GM19023 (cell line): Measurements from ENCODE around the gene EHD1.
A peak's percentile ranks its signal among the peaks of the same experiment; 100 is the strongest.

ENCODE experiments used
- ATAC-seq: cut with Tn5 transposase; IDR thresholded peaks from one replicate; pipeline ENCODE4 v1.9.1; 2021; ENCODE audit warnings: mild to moderate bottlenecking, moderate library complexity; ENCODE audit not compliant: unreplicated experiment

The EHD1 gene

DNA sequence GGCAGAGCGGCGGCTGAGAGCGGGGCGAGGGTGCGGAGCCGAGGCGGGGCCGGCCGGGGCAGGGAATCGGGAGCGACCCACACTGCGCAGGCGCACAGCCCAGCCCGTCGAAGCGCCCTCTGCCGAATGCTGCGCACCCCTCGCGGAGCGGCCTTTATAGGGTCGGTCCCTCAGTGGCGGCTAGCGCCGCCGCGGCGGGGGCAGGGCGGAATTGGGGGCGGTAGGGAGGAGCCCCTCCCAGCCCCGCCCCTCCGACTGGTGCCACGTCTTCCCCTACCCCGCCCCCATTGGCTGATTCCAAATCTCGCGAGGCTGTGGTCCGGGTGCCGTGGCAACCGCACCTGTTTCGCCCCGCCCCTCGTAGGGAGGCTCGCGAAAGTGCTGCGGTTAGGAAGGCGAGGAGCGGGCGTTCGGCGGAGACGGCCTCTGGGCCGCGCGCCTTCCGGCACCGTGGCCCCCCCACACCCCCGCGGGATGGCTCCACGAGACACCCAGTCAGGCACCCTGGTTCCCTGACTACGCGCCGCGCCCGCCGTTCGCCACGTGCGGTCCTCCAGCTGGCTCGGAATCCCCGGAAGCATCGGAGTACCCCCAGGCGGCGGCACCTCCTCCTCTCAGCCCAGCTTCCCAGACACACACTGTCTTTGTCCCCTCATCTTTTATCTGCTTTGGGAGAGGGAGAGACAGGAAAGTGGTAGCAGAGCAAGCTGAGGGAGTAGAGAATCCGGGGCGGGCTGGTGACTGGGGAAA lies at the start of gene EHD1:
Gene EHD1, minus strand, starts transcription at position 128 of the 750 bp plus-strand sequence. CDS start 157 bp downstream, outside the sequence.
- peak; percentile 69 for ATAC-seq

DNA sequence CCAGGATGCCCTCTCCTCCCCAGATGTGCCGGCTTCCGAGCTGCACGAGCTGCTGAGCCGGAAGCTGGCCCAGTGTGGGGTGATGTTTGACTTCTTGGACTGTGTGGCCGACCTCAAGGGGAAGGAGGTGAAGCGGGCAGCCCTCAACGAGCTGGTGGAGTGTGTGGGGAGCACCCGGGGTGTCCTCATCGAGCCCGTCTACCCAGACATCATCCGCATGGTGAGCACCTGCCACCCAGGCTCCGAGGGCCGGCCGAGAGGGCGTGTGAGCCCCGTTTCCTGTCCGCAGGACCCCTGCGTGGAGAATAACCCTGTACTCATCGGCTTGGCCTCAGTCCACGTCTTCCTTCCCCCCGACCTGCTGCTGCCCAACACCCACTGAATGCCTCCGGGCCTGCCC lies 48.3 kb upstream of the EHD1 start:
- no peak for ATAC-seq

DNA sequence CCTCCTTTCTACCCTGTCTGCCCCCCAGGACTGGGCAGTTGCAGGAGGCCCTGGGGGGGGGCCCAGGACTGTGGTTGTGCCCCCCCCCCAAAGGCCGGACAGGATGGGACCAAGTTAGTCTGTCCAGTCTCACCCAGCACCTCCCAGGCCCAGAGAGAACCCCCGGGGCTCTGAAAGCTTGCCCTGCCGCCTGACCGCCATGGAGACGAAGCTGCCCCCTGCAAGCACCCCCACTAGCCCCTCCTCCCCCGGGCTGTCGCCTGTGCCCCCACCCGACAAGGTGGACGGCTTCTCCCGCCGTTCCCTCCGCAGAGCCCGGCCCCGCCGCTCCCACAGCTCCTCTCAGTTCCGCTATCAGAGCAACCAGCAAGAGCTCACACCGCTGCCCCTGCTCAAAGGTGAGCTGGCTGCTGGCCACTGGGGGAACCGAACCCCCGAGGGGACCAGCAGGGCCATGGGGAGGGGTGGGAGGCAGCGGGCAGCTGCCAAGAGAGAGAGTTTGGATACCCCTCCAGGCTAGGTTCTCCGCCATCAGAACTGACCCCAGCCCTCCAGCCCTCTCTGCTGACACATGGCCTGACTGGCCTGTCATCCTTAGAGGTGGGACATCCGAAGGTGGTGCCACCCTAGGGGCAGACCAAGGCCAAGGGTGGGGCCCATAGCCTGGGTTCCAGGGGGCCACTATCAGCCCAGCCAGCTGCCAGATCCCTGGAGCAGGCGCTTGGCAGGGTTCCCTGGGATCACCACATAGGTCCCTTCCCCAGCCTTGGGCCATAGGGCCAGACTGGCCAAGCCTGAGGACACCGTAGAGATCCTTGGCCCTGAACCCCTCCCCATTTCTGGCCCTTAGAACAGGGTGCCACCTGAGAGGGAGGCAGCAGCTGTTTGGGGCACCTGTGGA lies 47.4 kb upstream of the EHD1 start:
- no peak for ATAC-seq

DNA sequence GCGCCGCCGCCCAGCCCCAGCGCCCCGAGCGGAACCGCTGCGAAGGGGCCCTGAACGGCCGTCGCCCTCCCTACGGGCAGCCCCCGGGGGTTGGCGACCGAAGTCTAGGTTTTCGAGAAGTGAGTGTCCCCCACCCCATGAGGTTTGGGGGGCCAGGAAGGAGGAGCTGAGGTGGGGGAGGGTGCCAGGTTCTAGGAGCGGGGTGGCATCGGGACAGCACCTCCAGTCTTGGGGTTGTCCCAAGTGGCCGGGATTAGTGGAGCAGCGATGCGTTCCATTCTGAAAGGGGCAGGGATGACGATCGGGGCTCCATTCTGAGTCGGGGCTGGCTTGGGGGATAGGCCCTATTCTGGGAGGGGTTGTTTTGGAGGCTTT lies 46.5 kb upstream of the EHD1 start:
- ATAC-seq, result peak; percentile 3

DNA sequence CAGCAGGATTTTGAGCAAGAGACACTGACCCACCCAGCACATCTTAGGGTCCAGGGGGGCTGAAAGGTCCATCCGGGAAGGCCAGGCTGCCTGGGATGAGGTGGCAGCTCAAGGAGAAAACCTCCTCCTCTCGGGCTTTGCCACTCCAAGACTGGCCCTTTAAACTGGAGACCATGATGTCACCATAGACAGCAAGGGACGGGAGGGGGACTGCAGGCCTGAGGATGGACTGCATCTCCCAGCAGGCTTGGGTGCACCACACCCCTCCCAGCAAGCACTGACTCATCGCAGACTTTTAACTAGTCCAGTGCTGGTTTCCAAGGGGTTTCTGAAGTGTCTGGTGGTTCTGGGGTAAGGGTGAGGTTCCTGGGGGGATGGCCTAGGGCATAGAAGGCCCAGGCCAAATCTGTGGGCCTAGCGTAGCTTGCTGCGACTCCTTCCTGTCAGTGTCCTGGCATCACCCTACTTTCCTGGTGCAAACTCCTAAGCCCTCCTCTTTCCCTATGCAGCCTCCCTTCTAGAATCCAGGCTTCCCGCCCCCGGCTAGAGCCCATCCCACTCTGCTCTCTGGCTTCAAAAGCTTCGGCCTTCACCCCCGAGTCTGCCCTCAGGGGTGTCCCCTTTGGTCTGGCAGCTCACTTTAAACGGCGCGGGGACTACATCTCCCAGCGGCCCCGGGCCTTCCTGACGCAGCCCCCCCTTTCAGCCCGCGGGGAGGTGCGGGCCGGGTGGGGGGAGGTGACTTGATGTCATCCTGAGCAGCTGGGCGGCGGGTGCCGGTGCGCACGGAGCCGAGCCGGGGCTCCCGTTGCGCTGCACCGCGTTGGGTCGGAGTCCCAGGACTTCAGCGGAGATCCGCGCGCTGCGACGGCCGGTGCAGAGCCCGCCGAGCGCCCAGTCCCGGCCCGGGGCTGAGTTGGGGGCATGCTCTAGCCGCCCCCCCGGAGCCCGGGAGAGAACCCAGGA lies 45.8 kb upstream of the EHD1 start, which contains the start of gene PPP2R5B:
Gene PPP2R5B, plus strand, starts transcription at position 746 of the 966 bp plus-strand sequence. CDS start 1,046 bp downstream, outside the sequence.
- peak; percentile 91 for ATAC-seq

DNA sequence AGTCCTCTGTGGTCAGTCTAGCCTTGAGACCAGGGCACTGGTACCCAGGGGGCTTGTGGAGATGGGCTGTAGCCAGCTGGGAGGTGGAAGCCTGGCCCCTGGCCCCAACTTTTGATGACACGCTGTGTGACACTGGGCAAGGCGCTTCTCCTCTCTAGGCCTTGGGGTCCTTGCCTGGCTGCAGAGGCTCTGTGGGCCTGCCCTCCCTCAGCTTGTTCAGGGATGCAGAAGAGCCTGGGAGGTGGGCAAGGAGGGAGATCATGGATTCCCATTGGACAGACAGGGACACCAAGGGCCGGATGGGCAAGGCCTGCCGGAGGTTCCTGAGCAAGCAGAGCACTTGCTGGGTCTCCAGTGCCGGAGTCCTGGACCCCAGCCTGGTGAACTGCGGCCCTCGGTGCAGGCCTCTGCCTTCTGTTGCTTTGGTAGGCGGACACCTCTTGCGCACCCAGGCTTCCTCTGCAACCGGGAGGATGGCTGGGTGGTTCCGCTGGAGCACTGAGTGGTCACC lies 44.8 kb upstream of the EHD1 start:
- no peak for ATAC-seq

DNA sequence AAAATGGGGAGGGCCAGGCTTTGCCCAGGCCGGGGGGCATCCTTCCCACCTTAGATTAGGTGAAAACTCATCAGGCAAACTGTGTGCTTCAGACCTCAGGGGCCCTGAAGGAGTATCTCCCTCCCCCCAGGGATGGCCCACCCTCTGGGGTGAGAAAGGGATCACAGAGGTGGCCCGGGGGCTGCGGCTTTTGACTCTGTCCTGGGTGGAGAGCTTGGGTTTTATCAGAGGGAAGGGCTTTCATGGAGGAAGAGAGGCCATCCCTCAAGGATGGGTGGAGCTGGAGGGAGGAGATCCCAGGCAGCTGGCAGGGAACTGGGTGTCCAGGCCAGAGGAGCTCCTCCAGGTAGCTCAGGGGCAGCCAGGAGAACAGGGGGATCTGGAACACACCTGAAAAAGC lies 43.0 kb upstream of the EHD1 start:
- no peak for ATAC-seq

DNA sequence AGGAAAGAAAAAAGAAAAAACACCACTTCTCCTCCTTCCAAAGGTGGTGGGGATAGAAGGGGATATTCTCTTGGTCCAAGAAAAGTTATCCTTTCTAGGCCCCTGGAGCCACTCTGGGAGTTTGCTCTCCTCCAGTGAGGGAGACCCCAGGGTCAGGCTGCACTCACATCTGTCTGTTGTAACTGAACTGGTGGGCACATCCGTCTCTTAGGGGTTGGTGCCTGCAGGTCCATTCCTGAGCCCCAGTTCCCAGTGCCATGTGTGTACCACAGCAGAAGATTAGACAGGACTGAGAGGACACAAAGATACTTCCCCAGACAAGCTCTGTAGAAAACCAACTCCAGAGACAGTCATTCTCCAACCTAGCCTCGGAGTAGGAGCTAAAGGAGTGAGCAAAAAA lies 41.7 kb upstream of the EHD1 start:
- no peak for ATAC-seq

DNA sequence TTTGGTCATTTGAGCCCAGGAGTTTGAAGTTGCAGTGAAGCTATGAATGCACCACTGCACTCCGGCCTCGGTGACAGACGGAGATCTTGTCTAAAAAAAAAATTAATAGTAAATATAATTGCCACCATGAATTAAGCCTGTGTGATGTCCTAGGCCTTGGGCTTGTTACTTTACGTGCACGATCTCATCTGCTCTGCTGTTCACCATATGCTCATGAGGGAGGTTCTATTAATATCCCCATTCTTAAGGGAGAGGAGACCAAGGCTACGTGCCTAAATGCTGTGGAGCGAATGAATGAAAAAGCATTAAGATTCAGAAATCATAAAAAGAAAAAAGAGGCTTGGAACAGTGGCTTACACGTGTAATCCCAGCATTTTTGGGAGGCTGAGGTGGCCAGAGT lies 41.2 kb upstream of the EHD1 start:
- ATAC-seq, result no peak

DNA sequence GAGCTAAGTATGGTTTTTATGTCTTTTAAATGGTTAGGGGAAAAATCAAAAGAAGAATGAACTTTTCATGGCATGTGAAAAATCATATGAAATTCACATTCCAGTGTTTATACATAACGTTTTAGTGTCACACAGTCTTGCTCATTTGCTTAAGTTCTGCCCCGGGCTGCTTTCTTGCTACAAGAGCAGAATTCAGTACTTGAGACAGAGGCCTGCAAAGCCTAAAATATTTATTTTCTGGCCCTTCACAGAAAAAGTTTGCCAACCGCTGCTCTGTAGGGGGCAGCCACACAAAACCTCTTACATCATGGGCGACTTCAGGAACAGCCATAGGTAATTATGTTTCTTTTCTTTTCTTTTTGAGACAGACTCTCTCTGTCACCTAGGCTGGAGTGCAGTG lies 39.6 kb upstream of the EHD1 start:
- ATAC-seq, result no peak

DNA sequence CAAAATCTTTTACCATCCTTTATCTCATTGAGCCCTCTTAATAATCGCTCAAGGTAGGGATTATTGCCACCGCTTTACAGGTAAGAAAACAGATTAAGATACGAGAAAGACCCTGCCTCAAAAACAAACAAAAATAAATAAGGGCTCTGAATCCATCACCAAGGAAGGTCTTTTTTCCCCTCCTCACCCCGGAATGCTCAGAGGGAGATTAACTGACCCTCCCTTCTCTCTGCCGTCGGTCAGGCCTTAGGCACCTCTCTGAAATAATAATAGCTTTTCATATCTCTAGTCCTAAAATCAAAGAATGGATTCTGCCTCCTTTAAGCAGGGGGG lies 39.2 kb upstream of the EHD1 start:
- ATAC-seq, result no peak

DNA sequence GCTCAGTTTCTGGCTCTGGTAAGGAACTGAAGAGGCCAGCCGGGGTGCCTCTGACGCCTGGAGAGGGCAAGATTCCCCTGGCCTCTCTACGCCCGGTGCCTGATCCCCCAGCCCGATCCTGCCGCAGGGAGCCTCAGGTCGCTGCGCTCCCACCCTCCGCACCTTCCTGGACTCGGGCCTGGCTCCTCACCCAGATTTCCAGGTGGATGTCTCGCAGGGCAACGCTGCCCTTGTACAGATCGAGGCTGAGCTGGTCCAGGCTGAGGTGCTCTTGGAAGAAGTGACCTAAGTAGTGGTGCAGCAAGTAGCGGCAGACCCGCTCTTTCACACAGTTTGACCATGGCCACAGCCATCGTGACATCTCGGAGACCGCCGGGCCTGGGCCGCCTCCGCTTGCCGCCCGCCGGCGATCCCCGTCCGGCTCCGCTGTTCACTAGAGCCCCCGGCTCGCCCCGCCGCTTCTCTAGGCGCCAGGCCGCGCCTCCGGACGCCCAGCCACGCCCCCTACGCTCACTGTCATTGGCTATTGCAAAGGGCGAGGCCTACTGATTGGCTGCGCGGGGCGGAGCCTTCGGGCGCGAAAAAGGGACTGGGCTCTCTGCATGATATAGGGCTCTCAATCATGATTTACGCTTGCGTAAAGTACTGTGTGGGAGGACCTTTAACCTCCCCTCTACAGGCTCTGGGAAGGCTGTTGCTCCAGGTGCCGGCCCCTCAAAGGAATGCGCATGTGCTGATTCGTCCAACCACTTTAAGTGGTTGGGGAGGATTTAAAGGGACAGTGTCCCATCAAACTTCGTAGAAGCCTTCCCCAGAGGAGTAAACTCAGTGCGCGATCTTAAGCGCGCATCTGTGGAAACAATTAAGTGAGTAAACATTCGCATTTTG lies 38.6 kb upstream of the EHD1 start, which contains the start of gene ATG2A:
Gene ATG2A, minus strand, starts transcription at position 435 of the 888 bp plus-strand sequence. Its CDS starts 74 bp downstream, at position 361.
- peak; percentile 94 for ATAC-seq

DNA sequence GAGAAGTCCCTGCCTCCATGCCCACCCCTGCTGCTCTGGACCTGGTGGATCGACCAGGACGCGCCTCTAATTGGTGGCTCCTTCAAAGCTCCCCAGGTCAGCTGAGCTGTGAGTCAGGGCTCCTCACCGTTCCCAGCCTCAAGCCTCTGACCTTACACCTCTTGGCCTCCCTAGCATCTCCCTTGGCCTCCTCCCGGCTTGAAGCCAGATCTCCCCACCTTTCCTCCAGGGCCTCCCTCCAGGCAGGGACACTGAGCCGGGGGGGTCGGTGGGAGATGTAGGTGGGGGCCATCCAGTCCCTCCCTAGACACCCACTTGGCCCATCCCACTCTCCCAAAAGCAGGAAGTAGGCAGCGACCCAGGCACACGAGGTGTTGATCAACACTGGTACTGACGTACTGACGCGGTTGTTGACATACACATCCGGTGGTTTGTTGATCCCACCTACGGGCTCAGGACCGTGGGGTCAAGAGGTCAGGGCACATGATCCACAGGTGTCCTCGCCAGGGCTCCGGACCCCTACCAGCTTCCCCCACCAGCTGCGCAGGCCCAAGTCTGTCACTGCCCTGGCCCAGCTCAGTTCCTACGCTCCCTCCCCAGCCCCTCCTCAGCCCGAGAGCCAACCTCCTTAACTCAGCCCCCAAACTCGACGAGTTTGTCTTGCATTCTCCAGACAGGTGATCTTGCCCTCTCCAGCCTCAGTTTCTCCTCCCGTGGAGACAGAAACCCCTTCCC lies 37.8 kb upstream of the EHD1 start:
- ATAC-seq, result peak; percentile 15

DNA sequence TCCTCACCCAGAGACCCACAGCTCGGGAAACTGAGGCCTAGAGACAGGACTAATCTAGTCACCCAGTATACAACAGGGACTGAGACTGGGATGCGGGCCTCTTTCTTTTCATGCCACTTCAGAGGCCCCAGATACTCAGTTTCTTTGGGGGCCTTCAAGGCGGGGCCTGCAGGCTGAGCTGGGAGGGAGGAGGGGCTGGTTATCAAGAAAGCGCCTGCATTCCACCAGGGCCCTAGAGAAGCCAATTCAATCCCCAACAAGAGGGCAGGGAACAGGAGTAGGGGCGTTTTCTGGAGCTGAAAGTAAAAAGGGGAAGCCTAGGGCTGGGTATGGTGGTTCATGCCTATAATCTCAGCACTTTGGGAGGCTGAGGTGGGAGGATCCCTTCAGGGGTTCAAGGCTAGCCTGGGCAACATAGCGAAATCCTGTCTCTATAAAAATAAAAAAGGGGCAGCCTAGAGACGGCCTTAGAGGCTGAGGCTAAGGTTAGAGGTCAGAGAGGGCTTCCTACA lies 37.0 kb upstream of the EHD1 start:
- ATAC-seq, result no peak

DNA sequence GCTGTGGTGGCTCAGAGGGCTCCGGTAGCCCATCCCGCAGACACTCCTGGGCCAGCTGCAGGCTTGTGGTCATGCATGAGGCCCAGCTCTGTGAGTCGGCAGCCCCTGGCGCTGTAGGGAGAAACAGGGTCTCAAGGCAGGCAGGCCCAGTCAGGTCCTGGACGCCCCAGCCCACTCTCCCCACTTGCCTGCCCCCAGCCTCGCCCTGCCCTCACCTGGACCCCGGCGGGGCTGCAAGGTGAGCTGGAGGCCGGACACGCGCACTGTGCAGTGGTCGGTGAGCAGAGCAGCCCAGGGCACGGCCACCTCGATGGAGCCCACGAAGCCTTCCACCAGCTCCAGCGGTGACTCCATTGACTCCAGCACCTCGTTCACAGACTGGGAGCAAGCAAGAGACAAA lies 35.7 kb upstream of the EHD1 start:
- no peak for ATAC-seq

DNA sequence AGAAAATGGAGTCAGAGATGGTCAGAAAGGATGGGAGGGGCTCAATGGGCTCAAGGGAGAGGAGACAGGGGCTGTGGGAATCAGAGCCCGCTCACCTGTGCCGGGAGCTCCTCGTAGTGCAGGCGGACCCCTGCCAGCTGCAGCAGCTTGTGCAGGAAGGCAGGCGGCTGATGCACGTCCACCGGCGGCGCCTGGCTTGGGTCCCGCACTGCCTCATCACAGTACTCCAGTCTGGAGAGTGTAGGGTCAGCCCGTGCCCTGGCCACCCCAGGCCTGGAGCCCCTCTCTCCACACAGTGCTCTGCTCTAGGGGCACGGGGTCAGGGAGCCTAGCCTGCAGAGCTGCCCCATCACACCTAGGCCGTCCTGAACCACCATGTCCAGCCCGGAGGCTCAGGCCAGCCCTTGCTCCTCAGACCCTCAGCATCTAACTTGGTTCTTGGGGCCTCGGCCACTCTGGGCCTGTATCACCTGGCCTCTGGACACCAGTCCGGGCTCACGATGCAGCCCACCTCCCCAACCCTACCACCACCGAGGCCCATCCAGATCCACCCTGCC lies 34.8 kb upstream of the EHD1 start:
- ATAC-seq, result no peak

DNA sequence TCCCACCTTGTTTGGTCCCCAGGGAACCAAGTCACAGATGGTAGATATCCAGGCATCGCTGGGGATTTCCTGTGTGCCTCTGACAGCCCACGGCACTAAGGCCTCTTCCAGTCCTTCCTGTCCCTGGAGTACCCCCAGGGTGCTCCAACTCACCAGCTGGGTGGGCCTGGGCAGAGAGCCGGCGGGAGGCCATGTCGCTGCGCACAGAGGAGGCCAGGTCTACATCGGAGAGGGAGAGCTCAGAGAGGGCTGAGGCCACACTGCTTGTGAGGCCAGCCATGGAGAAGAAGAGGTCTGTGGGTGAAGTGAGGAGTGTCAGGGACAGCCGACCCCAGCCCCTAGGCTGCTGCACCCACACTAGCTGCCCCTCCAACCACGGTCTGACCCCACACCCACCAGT lies 33.3 kb upstream of the EHD1 start:
- ATAC-seq, result no peak

DNA sequence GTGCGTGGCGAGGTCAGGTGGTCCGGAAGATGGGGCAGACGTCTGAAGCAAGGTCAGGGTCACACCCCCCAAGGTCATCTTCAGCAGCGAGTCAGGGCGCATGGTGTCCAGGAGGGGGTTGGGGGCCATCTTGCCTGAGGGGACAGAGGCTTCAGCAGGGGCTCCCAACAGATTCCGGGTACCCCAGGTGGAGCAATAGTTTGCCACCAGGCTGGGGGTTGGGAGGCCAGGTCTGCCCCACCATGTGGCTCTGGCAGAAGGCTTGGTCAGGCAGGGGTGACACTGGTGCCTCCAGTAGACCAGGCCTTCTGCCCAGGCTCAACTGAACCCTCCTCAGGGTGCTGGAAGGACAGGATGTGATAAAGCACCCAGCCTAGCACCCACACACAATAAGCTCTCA lies 32.7 kb upstream of the EHD1 start:
- no peak for ATAC-seq
